ENCODE measurements around the gene ANKRD35.
A peak's percentile ranks its signal among the peaks of the same experiment; 100 is the strongest.
"Not testable (repeated sequence)": the region's sequence is repeated elsewhere in the genome, so short reads cannot be mapped to it uniquely, and the experiment has no call there.

The ANKRD35 gene

GRCh38 chr1:145849356-145850160, 36.1 kb downstream of the ANKRD35 start:
- no peak for DNase-seq

GRCh38 chr1:145847827-145848226, 37.8 kb downstream of the ANKRD35 start:
- DNase-seq, result no peak

- peak; percentile 46 for DNase-seq
Observed at GRCh38 chr1:145846201-145846612, 39.5 kb downstream of the ANKRD35 start.

- DNase-seq, result peak; percentile 92
Observed at GRCh38 chr1:145845514-145846161, 40.0 kb downstream of the ANKRD35 start, which contains the start of gene NUDT17. TSS of gene NUDT17 (plus strand) at chr1:145845630. CDS start at chr1:145845641, 11 bp downstream.

- peak; percentile 72 for DNase-seq
Observed at GRCh38 chr1:145845144-145845513, 40.5 kb downstream of the ANKRD35 start.

- peak; percentile 46 for DNase-seq
Observed at GRCh38 chr1:145843031-145843430, 42.6 kb downstream of the ANKRD35 start.

GRCh38 chr1:145837656-145838055, 48.0 kb downstream of the ANKRD35 start:
- no peak for DNase-seq

GRCh38 chr1:145830810-145831209, 54.9 kb downstream of the ANKRD35 start:
- not testable (repeated sequence) for DNase-seq

GRCh38 chr1:145828367-145829026, 57.2 kb downstream of the ANKRD35 start:
- DNase-seq, result no peak

- no peak for DNase-seq
Observed at GRCh38 chr1:145827966-145828365, 57.7 kb downstream of the ANKRD35 start.

- no peak for DNase-seq
Observed at GRCh38 chr1:145826030-145826429, 59.6 kb downstream of the ANKRD35 start.

GRCh38 chr1:145824499-145824842, 61.2 kb downstream of the ANKRD35 start:
- no peak for DNase-seq

- peak; percentile 97 for DNase-seq
Observed at GRCh38 chr1:145823565-145824498, 61.8 kb downstream of the ANKRD35 start, which contains the start of the genes POLR3C and RNF115. TSS of gene POLR3C (plus strand) at chr1:145824200. CDS start at chr1:145825777, 1,577 bp downstream. TSS of gene RNF115 (minus strand) at chr1:145824095. CDS start at chr1:145823873, 222 bp downstream.

- not testable (repeated sequence) for DNase-seq
Observed at GRCh38 chr1:145822779-145823331, 62.8 kb downstream of the ANKRD35 start.

GRCh38 chr1:145818095-145818494, 67.6 kb downstream of the ANKRD35 start:
- DNase-seq, result not testable (repeated sequence)
